WERI-Rb-1 (cell line): ENCODE results near the gene MYOZ3.

ENCODE experiments used
- DNase-seq: peaks from one replicate; pipeline ENCODE4 v3.0.0-alpha.2; 2020
- H3K27ac ChIP-seq: fragments of 250-450 bp; sonication (Bioruptor Pico); 2 replicates; pipeline ENCODE4 v1.5.1; 2020; ENCODE audit warnings: mild to moderate bottlenecking, moderate library complexity
- H3K27me3 ChIP-seq: fragments of 250-450 bp; sonication (Bioruptor Pico); 2 replicates; pipeline ENCODE4 v1.5.1; 2021; ENCODE audit warnings: mild to moderate bottlenecking, low read depth, moderate library complexity; ENCODE audit not compliant: insufficient read depth, severe bottlenecking
- H3K36me3 ChIP-seq: fragments of 250-450 bp; sonication (Bioruptor Pico); 2 replicates; pipeline ENCODE4 v1.5.1; 2020; ENCODE audit warnings: mild to moderate bottlenecking, moderate library complexity
- H3K4me3 ChIP-seq: 2 replicates; pipeline ENCODE4 v1.5.1; 2011; ENCODE audit warnings: low read depth, mild to moderate bottlenecking, control low read depth, low read length
- H3K9me3 ChIP-seq: fragments of 250-450 bp; sonication (Bioruptor Pico); 2 replicates; pipeline ENCODE4 v1.5.1; 2021; ENCODE audit warnings: mild to moderate bottlenecking, moderate library complexity; ENCODE audit not compliant: severe bottlenecking
- TF ChIP-seq, protein P1 (sequence below): IDR thresholded peaks from 2 replicates; pipeline ENCODE4 v1.5.1; 2011; ENCODE audit warnings: low read depth, mild to moderate bottlenecking, control low read depth, inconsistent platforms, low read length

The MYOZ3 gene

DNA sequence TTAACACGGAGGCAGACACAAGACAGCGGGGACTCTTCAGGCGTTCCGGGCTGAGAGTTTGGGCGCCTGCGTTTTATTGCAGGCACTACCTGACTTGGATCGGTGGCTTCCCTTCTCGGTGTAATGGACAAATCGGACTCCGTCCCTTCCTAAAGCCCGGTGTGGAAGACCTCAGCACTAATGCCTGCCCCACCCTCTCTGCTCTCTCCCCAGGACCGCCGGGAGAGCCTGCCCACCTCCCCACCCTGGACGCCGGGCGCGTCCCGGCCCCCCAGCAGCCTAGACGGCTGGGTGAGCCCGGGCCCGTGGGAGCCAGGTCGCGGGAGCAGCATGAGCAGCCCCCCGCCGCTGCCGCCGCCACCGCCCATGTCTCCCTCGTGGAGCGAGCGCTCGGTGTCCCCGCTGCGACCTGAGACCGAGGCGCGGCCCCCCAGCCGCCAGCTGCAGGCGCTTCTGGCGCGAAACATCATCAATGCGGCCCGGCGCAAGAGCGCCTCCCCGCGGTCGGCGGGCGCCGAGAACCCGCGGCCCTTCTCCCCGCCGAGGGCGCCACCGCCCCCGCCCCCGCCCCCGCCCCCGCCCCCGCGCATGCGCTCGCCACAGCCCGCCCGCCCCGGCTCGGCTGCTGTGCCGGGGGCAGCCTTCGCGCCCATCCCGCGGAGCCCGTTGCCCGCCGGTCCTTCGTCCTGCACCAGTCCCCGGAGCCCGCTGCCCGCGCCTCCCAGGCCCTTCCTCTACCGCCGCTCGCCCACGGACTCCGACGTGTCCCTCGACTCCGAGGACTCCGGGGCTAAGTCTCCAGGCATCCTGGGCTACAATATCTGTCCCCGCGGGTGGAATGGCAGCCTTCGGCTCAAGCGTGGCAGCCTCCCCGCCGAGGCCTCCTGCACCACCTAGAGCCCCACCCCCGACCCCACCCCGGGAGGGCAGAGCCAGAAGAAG is 4.6 kb upstream of the MYOZ3 start:
- Histone ChIP-seq H3K4me3 (peak overlapping the region; percentile 64), H3K27me3 (no peaks in the 10 kb centered on the region), H3K9me3 (no peaks in the 10 kb centered on the region), H3K36me3 (no peaks in the 10 kb centered on the region), H3K27ac (peak overlapping the region; percentile 78)
- peak; percentile 80 for DNase-seq
- TF ChIP-seq, protein P1, sequence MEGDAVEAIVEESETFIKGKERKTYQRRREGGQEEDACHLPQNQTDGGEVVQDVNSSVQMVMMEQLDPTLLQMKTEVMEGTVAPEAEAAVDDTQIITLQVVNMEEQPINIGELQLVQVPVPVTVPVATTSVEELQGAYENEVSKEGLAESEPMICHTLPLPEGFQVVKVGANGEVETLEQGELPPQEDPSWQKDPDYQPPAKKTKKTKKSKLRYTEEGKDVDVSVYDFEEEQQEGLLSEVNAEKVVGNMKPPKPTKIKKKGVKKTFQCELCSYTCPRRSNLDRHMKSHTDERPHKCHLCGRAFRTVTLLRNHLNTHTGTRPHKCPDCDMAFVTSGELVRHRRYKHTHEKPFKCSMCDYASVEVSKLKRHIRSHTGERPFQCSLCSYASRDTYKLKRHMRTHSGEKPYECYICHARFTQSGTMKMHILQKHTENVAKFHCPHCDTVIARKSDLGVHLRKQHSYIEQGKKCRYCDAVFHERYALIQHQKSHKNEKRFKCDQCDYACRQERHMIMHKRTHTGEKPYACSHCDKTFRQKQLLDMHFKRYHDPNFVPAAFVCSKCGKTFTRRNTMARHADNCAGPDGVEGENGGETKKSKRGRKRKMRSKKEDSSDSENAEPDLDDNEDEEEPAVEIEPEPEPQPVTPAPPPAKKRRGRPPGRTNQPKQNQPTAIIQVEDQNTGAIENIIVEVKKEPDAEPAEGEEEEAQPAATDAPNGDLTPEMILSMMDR: peak; percentile 83

DNA sequence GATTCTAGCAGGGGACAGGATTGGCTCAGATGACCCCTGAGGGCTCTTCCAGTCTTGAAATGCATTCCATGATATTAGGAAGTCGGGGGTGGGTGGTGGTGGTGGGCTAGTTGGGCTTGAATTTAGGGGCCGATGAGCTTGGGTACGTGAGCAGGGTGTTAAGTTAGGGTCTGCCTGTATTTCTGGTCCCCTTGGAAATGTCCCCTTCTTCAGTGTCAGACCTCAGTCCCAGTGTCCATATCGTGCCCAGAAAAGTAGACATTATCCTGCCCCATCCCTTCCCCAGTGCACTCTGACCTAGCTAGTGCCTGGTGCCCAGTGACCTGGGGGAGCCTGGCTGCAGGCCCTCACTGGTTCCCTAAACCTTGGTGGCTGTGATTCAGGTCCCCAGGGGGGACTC is 2.9 kb upstream of the MYOZ3 start:
- Histone ChIP-seq H3K27ac (no peak overlapping the region), H3K36me3 (no peaks in the 10 kb centered on the region), H3K27me3 (no peaks in the 10 kb centered on the region), H3K9me3 (no peaks in the 10 kb centered on the region), H3K4me3 (no peak overlapping the region)
- TF ChIP-seq, protein P1: no peak
- no peak for DNase-seq

DNA sequence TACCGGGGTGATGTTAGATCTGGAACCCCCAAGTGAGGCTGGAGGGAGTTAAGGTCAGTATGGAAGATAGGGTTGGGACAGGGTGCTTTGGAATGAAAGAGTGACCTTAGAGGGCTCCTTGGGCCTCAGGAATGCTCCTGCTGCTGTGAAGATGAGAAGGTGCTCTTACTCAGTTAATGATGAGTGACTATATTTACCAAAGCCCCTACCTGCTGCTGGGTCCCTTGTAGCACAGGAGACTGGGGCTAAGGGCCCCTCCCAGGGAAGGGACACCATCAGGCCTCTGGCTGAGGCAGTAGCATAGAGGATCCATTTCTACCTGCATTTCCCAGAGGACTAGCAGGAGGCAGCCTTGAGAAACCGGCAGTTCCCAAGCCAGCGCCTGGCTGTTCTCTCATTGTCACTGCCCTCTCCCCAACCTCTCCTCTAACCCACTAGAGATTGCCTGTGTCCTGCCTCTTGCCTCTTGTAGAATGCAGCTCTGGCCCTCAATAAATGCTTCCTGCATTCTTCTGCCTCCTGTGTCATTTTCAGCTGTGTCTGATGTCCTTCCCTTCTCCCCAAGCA is 2.3 kb upstream of the MYOZ3 start:
- H3K36me3 ChIP-seq: no peaks in the 10 kb centered on the region
- TF ChIP-seq, protein P1: no peak
- DNase-seq: no peak
- H3K9me3 ChIP-seq: no peaks in the 10 kb centered on the region
- no peaks in the 10 kb centered on the region for H3K27me3 ChIP-seq
- H3K4me3 ChIP-seq: no peak overlapping the region
- H3K27ac ChIP-seq: no peak overlapping the region

DNA sequence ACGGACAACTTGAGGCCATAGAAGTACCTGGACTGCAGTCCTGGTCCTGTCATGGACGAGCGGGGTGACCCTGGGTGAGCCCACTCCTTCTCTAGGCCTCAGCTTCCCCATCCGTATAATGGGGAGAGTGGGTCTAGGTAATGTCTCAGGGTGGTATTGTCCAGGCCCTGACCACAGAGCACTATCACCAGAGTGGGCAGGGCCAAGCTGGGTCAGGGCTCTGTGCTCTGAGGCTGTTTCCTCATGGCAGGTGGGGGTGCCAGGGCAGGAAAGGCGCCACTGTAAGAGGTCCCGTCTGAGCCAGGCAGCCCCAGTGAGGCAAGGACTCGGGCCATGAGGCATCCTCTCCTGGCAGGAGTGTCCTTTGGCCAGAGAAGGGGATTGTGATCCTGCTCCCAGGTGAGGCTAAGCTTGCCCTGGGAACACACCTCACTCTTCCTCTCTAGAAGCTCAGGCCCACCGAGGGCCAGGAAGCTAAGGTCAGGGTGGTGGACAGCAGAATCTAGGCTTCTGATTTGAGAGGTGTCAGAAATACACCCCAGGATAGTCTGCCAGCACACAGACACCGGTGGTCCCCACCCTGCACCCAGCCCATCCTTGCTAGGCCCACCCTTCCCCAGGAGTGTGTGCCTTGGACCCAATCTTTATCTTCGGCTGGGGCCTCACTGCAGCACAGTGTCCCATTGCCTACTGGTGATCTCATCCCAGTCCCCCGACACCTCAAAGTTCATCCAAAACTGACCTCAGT is 1.5 kb upstream of the MYOZ3 start:
- TF ChIP-seq, protein P1: no peak
- Histone ChIP-seq H3K36me3 (no peaks in the 10 kb centered on the region), H3K27me3 (no peaks in the 10 kb centered on the region), H3K27ac (no peak overlapping the region), H3K4me3 (no peak overlapping the region), H3K9me3 (no peaks in the 10 kb centered on the region)
- DNase-seq: no peak

DNA sequence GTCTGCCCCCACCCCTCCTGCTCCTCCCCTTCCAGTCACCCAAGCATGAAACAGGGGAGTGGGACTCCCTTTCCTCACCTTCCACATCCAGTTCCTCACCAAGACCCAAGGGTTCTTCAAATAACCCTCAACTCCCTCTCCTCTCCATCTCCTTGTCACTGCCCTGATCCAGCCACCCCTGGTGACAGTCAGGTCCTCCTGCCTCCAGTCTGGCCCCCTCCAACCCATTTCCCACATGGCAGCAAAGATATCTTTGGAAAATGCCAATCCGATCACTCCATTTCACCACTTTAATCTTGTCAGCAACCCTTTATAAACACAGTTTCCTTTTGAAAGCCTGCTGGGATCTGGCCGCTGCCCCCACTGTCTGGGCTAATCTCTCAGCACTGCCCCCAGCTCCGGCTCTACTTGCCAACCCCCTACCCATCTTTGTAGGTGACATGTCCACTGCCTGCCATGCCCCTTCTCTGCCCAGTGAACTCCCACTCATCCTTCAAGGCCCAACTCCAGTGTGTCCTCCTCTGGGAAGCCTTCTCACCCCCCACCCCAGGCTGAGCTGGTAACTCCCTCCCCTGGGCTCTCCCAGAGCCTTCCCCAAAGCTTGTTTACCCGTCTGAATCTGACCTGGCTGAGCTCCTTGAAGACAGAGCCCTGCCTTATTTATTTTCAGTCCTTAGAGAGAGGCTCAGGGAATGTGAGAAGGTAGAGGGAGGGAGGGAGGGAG is 781 bp upstream of the MYOZ3 start:
- no peak for DNase-seq
- no peaks in the 10 kb centered on the region for H3K36me3 ChIP-seq
- H3K9me3 ChIP-seq: no peaks in the 10 kb centered on the region
- no peak overlapping the region for H3K27ac ChIP-seq
- H3K27me3 ChIP-seq: no peaks in the 10 kb centered on the region
- no peak overlapping the region for H3K4me3 ChIP-seq
- TF ChIP-seq, protein P1: no peak
